DMS 273 (cell line): ENCODE data around the gene GSDME.
A peak's percentile ranks its signal among the peaks of the same experiment; 100 is the strongest.

Experiments used
- DNase-seq: peaks from one replicate; lab custom pipeline; 2025; ENCODE audit not compliant: unreplicated experiment; lab: John Stamatoyannopoulos, UW

The GSDME gene

DNA sequence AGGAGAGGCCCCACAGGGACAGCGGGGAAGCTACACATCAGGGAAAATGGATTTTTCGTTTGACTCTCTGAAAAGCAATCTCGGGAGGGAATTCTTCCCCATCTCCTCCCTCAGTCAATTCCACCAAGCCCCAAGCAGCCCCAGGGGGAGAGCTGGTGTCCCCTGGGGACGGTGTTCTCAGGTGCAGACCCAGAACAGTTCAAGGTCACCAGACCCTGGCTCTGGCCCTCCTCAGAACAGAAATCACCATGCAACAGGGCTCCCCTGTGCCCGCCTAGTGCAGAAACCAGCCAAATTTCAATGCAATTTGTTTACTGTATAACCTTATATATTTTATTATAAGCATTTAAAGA, 34.1 kb downstream of the GSDME start:
- DNase-seq: no peak

DNA sequence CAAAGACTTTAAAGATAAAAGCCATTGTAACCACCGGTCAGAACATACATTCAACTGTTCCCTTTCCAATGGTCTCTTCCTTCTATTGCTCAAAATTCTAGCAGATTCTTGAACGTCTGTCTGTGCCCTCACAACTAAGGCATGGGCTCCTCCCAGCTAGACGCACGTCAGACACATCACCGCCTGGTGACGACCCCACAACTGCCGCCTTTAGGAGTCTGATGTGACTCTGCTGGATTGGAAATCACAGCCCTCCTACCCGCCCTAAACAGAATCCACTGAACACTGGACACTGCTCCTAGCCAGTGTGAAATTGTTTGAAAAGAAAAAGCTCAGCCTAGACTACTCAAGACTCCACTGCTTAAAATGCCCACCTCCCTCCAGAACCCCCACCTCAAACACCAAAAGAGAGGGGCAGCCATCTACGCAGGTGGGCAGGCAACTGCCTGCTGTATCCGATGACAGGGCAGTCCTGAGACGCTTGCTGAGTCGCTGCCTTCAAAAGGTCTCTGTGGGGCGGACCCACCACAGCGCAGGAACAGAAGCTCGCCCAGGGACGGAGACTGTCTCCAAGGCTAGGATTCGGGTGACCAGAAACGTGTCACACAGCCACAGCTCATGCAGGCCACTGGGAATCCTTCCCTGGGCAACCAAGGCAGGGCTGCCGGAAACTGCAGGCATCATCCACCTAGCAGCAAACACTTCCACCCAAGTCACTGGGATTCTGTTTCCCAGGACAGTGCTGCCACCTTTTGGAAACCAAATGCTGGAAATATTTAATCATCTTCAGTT, 34.7 kb downstream of the GSDME start:
- DNase-seq: peak; percentile 46

DNA sequence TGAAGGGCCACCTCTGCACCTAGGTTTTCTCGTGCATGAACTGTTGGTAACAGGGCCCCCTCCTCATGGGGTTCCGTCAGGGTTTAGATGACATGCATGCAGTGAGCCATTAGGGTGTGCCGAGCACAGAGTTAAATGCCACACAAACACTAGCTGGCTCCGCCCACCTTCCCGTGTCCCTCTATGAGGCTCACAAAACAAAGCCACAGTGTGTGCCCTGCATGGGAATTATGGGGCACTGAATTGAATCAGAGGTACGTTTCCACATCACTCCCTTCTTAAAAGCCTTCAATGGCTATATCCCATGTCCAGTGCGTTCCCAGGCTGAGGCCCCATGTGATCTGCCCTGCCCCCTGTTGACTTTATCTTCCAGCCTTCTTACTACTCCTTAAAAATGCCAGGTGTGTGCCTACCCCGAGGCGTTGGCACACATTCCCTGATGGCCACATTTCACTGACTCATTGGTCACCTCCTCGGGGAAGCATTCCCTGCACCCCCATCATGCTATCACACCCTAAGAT, 35.7 kb downstream of the GSDME start:
- DNase-seq: no peak

GRCh38 chr7:24720283-24720682, 37.0 kb downstream of the GSDME start:
- DNase-seq: no peak

DNA sequence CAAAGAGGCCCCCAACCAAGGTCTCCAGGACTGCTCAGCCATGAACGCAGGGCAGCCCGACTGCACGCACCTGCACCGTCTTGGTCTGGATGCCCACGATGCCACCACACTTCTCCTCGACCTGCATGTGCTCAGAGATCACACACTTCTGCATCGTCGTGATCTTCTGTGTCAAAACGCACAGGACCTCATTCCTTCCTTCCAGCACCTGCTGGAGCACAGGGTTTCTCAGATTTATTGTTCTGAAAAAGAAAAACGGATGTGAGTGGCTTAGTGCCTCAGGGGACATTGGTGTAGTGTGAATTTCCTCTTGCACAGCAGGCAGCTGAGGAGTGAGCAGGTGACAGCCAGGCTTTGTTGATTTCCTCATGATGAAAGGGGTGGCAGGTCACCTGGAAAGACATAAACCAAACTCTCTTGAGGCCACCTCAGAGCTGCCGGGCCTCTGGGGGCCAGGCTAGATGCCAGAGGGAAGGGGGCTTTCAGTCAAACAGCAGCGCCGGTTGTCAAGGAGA, 38.2 kb downstream of the GSDME start:
- DNase-seq: no peak

GRCh38 chr7:24718431-24718831, 38.8 kb downstream of the GSDME start:
- DNase-seq: no peak

DNA sequence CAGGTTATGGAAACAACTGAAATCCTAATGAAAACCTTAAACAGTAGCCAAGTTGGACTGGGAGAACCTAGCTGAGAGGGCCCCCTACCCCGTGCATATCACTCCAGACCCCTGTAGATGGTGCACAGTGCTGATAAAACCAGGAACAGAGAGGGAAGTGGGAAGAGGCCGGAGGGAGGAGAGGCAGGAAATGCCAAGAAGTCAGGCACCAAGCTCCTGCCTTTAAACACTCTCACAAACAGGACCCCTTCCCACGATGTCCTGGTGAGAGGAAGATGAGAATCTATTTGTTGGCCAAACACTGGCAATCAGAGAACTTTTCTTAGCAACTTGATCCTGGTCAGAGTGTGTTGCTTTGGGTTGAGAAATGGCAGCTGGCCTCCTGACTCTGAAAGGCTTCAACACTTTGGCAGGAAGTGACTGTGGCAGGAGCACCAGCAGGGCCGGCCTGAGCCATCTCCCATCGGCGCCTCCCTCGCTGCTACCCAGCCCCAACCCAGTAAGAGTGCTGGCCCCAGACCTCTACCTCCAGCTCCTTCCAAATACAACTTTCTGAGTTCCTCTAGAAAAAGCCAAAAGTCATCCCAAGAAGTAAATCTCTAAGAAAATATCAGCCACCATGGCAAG, 39.5 kb downstream of the GSDME start:
- no peak for DNase-seq

GRCh38 chr7:24717247-24717622, 40.0 kb downstream of the GSDME start:
- no peak for DNase-seq

DNA sequence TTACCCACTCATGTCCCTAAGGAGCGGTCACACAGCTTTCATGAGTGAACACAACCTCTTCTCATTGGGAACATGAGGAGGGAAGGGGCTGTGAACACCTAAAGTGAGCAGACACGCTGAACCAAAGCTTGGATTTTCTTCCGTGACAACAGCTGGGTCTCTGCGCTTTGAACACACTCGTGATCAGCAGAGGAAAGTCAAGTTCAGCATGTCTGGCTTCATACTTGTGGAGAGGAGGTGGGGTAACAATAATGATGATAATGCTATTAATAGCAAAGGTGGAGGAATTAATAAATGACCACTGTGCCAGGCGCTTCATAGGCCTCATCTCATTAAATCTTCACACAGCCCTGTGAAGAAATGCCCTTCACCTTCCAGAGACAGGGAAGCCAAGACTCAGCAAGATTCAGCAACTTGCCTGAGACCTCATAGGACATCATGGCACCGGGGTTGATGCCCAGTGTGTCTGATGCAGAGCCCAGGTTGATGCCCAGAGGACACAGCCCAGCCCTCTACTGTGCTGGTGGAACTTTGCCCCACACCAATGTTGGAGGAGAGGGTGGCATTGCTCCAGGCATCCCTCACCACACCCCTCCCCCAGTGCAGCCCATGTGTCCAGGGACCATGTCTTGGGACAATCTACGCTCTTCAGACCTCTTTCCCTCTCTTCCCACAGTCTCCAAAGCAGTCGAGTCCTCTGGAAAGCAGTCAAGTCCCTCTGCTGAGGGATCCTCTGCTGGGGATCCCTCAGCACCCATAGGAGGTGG, 40.6 kb downstream of the GSDME start:
- DNase-seq: no peak

- peak; percentile 49 for DNase-seq
Observed at GRCh38 chr7:24715661-24716479, 41.4 kb downstream of the GSDME start.

DNA sequence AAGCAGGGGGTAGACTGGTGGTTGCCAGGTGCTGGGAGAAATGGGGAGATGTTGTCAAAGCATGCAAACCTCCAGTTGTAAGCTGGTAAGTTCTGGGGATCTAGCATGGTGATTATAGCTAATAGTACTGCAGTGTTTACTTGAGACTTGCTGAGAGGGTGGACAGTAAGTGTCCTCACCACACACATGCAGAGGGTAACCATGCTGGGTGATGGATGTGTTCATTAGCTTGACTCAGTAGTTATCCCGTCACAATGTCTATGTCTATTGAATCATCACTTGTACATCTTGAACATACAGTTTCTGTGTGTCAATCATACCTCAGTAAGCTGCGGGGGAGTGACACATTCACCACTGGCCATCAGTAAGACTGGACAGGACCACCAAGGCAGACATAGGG, 42.1 kb downstream of the GSDME start:
- no peak for DNase-seq

GRCh38 chr7:24714676-24715010, 42.6 kb downstream of the GSDME start:
- no peak for DNase-seq

- DNase-seq: no peak
Observed at GRCh38 chr7:24713850-24714675, 43.2 kb downstream of the GSDME start.

DNA sequence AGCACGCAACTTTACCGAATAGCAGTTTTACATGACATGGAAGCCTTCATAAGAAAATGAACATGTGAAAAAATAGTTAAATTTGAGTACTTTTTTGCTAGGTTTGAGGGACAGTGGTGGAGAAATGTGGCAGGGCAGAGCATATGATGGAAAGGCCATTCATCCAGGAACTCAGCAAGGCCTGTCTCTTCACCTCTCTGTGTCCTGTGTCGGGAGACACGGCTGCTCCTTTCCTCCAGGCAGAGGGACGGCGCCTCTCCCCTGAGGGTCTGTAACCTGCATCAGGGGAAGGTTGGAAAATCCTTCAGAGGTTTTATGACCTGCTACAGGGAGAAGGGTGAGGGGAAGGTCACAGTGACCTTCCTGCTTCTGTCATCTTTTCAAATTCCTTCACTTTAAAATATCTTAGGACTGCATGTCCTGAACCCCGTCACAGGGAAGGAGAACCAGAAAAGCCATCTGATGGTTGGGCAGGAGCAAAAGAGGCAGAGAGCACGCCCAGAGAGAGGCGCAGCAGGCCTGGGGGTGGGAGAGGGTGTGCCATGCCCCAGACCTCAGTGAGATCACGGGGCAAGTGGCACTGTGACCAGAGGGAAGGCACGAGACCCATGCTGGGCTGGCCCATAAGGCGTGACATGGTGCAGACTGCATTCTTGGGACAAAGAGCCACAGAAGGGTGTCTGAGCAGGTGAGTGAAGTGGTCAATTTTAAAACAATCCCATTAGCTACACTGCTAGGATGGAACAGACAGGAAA, 44.0 kb downstream of the GSDME start:
- no peak for DNase-seq

GRCh38 chr7:24709585-24710360, 47.5 kb downstream of the GSDME start:
- no peak for DNase-seq

GRCh38 chr7:24709051-24709450, 48.2 kb downstream of the GSDME start:
- DNase-seq: no peak

DNA sequence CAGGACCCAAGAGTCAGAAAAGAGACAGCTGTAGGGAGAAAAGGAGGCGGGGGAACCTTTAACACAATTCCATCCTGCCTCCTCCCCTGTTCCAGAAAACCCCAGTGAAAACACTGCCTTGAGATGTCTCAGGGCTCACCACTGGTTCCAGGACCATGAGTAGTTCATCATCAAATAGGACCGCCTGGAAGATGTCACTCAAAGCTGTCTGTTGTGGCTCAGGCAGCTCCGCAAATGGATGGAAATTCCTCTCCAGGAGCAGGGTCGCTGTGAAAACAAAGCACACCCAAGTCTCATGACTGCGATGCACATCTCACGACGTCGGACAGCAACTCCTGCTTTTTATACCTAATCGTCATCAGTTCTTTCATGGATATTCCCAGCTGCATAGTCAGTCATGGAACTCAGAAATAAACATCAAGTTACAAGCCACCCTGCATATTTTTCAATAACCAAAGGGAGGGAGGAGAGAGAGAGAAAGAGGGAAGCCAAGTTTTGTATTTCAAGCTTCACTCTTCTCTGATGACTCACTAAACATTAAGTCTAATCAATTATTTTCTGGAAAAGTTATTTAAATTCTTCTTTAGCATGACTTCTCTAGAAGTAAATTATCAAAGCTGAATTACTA, 49.2 kb downstream of the GSDME start:
- no peak for DNase-seq
